Suprapubic skin (tissue), 4 donors: Measurements from ENCODE around the gene IER2. TPM values are rescaled to one million over a fixed set of nuclear protein-coding genes. Genes with fewer than 3 reads are reported as not detected.
"Not testable (repeated sequence)": the region's sequence is repeated elsewhere in the genome, so short reads cannot be mapped to it uniquely, and the experiment has no call there.

Source experiments
- DNase-seq, 2 donors: peaks; one replicate each; pipeline ENCODE4 v3.0.0-alpha.2; 2019; ENCODE audit warnings: low spot score in 2 of 2
- H3K27ac ChIP-seq: fragments of 200-600 bp; sonication (generic); one replicate; pipeline ENCODE4 v1.5.1; 2019
- H3K27me3 ChIP-seq: fragments of 200-600 bp; sonication (generic); one replicate; pipeline ENCODE4 v1.5.1; 2019
- H3K36me3 ChIP-seq: fragments of 200-600 bp; sonication (generic); one replicate; pipeline ENCODE4 v1.5.1; 2019
- H3K4me1 ChIP-seq: fragments of 200-600 bp; sonication (generic); one replicate; pipeline ENCODE4 v1.5.1; 2019
- H3K4me3 ChIP-seq: fragments of 200-600 bp; sonication (generic); one replicate; pipeline ENCODE4 v1.5.1; 2019; ENCODE audit warnings: mild to moderate bottlenecking
- H3K9me3 ChIP-seq: fragments of 200-600 bp; sonication (generic); one replicate; pipeline ENCODE4 v1.5.1; 2019
- CTCF ChIP-seq, 2 donors: fragments of 200-600 bp in 1 of 2; fragments of 450-650 bp in 1 of 2; sonication (generic) in 1 of 2; IDR thresholded peaks; one replicate each; pipeline ENCODE4 v1.5.1; 2016 to 2019; ENCODE audit warnings: antibody characterized with exemption in 2 of 2, mild to moderate bottlenecking in 1 of 2, moderate library complexity in 1 of 2
- EP300 ChIP-seq: sonication (generic); formaldehyde crosslinking; IDR thresholded peaks from one replicate; pipeline ENCODE4 v1.6.1; 2017; ENCODE audit warnings: antibody characterized with exemption
- POLR2A ChIP-seq, 2 donors: fragments of 450-650 bp; IDR thresholded peaks; one replicate each; pipeline ENCODE4 v1.6.1; 2017; ENCODE audit warnings: antibody characterized with exemption in 2 of 2, mild to moderate bottlenecking in 2 of 2, moderate library complexity in 2 of 2
- POLR2AphosphoS5 ChIP-seq, 3 donors: sonication (generic); formaldehyde crosslinking; IDR thresholded peaks; one replicate each; pipeline ENCODE4 v1.6.1; 2017; ENCODE audit warnings: antibody characterized with exemption in 3 of 3
- whole genome bisulfite sequencing: methylation state at CpG from one replicate; pipeline ENCODE4 v1.1.5; 2018; 5-methylcytosine and 5-hydroxymethylcytosine counted together
- total RNA-seq, 4 donors: library from RNA; depleted of rRNA; stranded (reverse); fragments of >200 nt; gene quantifications; one replicate each; pipeline ENCODE4 v1.1.0, GENCODE V29; 2016

IER2 gene
- total RNA-seq, 4 donors from 2014 or later = 154 to 377 (median 214) TPM

DNA sequence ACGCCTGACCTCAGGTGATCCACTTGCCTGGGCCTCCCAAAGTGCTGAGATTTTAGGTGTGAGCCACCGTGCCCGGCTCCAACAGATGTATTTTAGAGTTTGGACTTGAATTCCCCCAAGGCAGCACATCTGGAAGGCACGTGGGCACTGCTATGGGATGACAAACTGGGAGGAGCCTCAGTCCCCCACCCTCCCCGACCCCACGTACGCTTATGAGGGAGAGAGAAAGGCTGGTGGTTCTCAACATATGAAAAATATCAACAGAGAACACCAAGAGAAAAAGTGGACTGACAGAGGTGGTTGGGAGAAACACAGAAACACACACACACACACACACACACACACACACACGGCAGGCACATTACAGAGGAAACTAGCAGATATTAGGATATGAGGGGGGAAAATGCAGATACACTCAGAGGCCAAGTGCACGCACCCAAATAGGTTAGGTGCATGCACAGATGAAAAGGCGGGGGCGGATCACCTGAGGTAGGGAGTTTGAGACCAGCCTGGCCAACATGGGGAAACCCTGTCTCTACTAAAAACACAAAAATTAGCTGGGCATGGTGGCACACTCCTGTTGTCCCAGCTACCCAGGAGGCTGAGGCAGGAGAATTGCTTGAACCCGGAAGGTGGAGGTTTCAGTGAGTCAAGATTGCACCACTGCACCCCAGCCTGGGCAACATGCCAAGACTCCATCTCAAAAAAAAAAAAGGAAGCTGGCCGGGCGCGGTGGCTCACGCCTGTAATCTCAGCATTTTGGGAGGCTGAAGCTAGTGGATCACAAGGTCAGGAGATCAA is 3.2 kb upstream of the IER2 start:
- Histone ChIP-seq H3K27ac (no peak overlapping the region), H3K4me1 (peaks cover 19% of the 10 kb centered on the region)
- no peak for DNase-seq

GRCh38 chr19:13149173-13149627 is 1.0 kb upstream of the IER2 start:
- 20% methylated on average over 17 of the region's 17 CpGs for WGBS
- H3K4me3 ChIP-seq = peak overlapping the region; percentile 79
- peaks cover 22% of the 10 kb centered on the region for H3K4me1 ChIP-seq
- not testable (repeated sequence) for H3K27me3 ChIP-seq, H3K9me3 ChIP-seq, DNase-seq
- peak overlapping the region; percentile 97 for H3K27ac ChIP-seq
- H3K36me3 ChIP-seq = peaks cover 14% of the 10 kb centered on the region

More for the DNA sequence above, 3.2 kb upstream of the IER2 start:
- Histone ChIP-seq H3K36me3 (peaks cover 19% of the 10 kb centered on the region), H3K27me3 (no peaks in the 10 kb centered on the region), H3K9me3 (no peaks in the 10 kb centered on the region), H3K4me3 (no peak overlapping the region)
- WGBS = 73% methylated on average over 14 of the region's 16 CpGs
- TF ChIP-seq POLR2A (IDR thresholded peaks at IDR 0.05) = no peak

GRCh38 chr19:13149628-13150186 is 504 bp upstream of the IER2 start:
- Histone ChIP-seq H3K27me3 (no peaks in the 10 kb centered on the region), H3K9me3 (no peaks in the 10 kb centered on the region), H3K36me3 (peaks cover 9% of the 10 kb centered on the region), H3K4me1 (peaks cover 22% of the 10 kb centered on the region), H3K4me3 (peak overlapping the region; percentile 79), H3K27ac (peak overlapping the region; percentile 97)
- WGBS = 1% methylated on average over 14 of the region's 46 CpGs
- TF ChIP-seq POLR2A (IDR thresholded peaks at IDR 0.05) = no peak
- no peak for TF ChIP-seq CTCF (IDR thresholded peaks at IDR 0.05)
- no peak for TF ChIP-seq EP300
- peak in 1 of 3 donors; percentile 35 for TF ChIP-seq POLR2AphosphoS5 (IDR thresholded peaks at IDR 0.05)
- DNase-seq = peak in 1 of 2 donors; percentile 78

- peaks cover 35% of the 10 kb centered on the region for H3K4me1 ChIP-seq
- no peaks in the 10 kb centered on the region for H3K36me3 ChIP-seq
- peak overlapping the region; percentile 79 for H3K4me3 ChIP-seq
- TF ChIP-seq POLR2AphosphoS5 (IDR thresholded peaks at IDR 0.05) (no peak), EP300 (no peak), POLR2A (IDR thresholded peaks at IDR 0.05) (no peak), CTCF (IDR thresholded peaks at IDR 0.05) (no peak)
- no peaks in the 10 kb centered on the region for H3K9me3 ChIP-seq
- no peaks in the 10 kb centered on the region for H3K27me3 ChIP-seq
- WGBS = 0% methylated on average over 31 of the region's 34 CpGs
- peak overlapping the region; percentile 97 for H3K27ac ChIP-seq
- peak in 1 of 2 donors; percentile 83 for DNase-seq
These were observed 857 bp downstream of the IER2 start for GRCh38 chr19:13150931-13151604.

DNA sequence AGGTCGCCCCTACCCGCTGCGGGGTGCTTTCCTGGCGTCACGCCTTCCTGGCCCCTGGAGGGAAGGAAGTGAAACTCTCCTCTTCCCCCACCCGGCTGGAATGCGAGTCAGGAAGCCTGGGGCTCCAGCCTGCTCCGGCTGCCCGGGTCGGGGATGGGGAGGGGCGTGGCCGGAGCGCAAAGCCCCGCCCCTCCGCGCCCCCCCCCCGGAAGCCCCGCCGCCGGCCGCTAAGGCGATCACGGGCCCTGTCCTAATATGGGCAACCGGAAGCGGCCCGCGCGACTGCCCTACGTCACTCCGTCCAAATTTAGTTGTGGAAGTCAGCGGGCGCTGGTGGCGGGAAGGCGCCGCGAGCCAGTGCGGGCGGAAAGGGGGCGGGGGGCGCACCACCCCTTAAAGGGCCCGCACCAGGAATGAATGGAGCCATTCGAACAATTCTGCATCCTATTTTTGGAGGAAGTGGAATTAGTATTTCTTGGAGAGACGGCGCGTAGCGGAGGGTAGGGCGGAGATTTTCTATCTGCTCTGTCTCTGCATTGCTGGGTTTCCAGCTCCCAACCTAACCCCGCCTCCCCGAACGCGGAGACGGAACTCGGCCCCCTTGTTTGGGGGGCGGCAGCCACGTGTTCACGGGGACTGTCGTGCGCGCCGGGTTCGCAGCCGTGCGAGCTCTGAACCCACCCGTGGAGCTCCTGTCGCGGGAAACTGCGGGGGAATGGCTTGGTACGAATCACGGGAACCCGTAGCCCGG is 1.6 kb downstream of the IER2 start:
- peak overlapping the region; percentile 79 for H3K4me3 ChIP-seq
- no peaks in the 10 kb centered on the region for H3K9me3 ChIP-seq
- no peak for TF ChIP-seq CTCF (IDR thresholded peaks at IDR 0.05)
- TF ChIP-seq POLR2A (IDR thresholded peaks at IDR 0.05) = peak; percentile 67 to 86
- peak in 1 of 3 donors; percentile 61 for TF ChIP-seq POLR2AphosphoS5 (IDR thresholded peaks at IDR 0.05)
- DNase-seq = peak; percentile 99
- H3K4me1 ChIP-seq = peaks cover 40% of the 10 kb centered on the region
- H3K27me3 ChIP-seq = no peaks in the 10 kb centered on the region
- under 1% methylated on average over 50 of the region's 71 CpGs for WGBS
- peak overlapping the region; percentile 97 for H3K27ac ChIP-seq
- no peaks in the 10 kb centered on the region for H3K36me3 ChIP-seq
